Astrocyte (in vitro differentiated cells and primary cell): Measurements from ENCODE around the gene DPH5.

Experiments
- EZH2 ChIP-seq: IDR thresholded peaks from 2 replicates; pipeline ENCODE4 v1.6.1; 2012; ENCODE audit warnings: mild to moderate bottlenecking, low read length, inconsistent platforms; ENCODE audit not compliant: insufficient read depth
- TF ChIP-seq, protein P1 (sequence below): IDR thresholded peaks from 2 replicates; pipeline ENCODE4 v1.5.1; 2011; ENCODE audit warnings: low read depth, mild to moderate bottlenecking, inconsistent platforms, low read length, moderate library complexity; ENCODE audit not compliant: insufficient read depth

DNA sequence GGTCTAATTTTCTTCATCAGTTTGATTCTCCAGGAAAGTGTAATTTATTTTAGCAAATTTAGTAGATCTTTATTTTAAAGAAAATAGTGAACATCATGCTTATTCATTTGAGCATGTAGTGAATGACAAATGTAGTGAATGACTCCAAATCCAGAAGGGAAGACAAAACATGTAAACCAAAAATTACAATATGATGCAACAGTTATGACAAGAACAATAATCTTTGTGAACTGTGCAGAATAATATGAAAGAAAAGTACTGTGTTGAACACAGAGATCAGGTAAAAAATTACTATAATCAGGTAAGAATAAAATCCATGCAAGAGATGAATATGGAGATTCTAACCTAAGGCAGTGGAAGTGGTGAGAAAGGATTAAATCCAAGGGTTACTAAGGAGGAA, 30.0 kb upstream of the DPH5 start:
- TF ChIP-seq, protein P1, sequence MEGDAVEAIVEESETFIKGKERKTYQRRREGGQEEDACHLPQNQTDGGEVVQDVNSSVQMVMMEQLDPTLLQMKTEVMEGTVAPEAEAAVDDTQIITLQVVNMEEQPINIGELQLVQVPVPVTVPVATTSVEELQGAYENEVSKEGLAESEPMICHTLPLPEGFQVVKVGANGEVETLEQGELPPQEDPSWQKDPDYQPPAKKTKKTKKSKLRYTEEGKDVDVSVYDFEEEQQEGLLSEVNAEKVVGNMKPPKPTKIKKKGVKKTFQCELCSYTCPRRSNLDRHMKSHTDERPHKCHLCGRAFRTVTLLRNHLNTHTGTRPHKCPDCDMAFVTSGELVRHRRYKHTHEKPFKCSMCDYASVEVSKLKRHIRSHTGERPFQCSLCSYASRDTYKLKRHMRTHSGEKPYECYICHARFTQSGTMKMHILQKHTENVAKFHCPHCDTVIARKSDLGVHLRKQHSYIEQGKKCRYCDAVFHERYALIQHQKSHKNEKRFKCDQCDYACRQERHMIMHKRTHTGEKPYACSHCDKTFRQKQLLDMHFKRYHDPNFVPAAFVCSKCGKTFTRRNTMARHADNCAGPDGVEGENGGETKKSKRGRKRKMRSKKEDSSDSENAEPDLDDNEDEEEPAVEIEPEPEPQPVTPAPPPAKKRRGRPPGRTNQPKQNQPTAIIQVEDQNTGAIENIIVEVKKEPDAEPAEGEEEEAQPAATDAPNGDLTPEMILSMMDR, result no peak
- TF ChIP-seq EZH2, result no peak
